ENCODE measurements around the gene OTX2.

Gene OTX2

DNA sequence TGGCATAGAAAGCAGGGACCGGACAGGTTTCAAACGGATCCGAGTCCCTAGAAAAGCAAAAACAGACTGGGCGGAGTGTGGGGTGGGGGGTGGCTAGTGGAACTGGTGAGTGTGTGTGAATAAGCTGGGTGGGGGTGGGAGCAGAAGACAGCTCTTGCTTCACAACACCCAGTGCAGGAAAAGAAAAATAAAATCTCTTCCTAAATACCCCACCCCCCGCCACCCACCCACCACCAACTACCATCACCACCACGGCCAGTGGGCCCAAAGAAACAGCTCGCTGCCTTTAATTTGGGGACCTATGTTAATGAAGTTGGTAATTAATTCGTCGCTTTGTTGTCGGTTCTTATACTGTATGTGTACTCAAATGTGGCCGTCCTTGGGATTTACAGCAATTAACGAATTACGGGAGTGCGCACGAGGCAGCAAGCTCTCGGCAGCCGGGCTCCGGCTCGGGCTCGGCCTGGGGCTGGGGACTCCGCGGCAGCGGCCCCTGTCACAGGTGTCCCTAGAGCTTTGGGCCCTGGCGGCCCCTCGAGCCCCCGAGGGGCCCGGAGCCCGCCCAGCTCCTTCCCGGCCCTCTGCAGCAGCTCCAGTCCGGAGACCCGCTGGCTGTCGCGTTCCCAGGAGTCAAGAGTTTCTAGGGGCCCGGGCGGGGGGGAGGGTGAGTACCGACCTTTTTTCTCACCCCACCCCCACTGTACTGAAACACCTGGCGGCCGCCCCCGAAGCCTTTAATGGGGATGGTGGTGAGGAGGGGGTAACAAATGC, 1.5 kb upstream of the OTX2 start:
- DNase-seq: no peak

DNA sequence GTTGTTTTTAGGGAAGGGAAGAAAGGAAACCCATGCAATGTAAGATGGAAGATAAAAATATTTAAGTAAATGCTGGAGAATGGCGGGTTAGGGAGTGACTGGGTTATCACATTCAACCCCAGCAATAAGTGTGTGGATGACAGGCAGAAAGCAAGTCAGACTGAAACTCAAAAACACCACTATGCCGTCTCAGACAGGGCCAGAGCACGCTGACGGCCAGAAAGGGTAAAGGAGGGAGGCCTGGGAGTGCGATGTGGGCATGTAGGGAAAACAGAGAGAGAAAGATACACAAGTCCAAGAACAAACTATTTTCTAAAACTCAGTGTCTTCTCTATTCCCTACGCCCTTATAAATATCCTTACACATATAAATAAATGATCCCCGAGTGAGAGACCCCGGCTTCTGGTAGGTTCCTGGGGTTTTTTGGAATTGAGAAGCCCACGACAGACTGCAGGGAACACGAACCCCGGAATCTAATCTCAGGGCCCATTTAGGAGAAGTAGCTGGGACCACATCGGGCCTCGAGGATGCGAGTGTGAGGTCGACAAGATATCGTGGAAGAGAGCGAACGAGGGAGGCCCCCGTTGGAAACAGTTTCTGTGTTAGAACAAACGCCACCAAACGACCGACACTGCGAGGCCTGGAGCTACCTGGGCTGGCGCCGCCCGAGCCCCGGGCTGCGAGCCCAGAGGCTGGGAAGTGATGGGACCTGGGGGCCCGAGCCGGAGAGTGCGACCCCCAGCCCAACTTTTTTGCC, 735 bp upstream of the OTX2 start:
- no peak for DNase-seq

DNA sequence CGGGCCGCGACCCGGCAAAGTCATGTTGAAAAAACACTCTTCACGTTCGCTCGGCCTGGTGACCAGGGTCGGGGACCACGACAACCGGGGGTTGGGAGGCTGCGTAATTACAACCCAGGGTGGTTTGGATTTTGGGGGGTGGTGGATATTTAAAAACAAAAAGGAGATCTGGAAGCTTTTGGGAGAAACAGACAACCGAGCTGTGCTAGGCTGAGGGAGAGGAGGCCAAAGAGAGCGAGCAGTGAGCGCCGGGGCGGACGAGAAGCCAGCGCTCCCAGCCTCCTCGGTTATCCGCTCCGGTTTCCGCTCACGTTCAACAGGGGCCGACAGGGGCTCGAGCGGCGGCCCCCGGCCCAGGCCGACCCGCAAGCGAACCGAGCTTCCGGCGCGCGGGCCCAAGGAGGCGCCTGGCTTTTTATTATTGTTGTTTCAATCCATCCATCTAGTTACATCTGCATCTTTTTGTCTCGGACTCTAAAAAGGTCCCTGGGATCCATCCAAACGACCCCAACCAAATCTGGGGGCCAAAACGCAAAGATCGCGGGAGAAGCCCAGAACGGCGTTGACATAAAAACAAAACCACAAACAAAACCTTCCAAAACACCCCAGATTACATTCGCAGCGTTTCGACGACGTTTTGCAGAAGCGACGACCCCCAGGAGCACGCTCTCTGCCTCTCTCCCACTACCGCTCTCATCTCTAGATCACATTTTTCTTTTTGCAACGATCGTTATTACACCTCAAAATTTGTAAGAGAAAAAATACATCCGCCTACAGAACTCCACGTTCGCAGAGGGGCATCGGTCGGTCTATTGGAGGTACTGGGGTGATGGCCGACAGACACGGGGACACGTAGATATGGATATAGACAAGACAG, 771 bp downstream of the OTX2 start:
- DNase-seq: no peak

DNA sequence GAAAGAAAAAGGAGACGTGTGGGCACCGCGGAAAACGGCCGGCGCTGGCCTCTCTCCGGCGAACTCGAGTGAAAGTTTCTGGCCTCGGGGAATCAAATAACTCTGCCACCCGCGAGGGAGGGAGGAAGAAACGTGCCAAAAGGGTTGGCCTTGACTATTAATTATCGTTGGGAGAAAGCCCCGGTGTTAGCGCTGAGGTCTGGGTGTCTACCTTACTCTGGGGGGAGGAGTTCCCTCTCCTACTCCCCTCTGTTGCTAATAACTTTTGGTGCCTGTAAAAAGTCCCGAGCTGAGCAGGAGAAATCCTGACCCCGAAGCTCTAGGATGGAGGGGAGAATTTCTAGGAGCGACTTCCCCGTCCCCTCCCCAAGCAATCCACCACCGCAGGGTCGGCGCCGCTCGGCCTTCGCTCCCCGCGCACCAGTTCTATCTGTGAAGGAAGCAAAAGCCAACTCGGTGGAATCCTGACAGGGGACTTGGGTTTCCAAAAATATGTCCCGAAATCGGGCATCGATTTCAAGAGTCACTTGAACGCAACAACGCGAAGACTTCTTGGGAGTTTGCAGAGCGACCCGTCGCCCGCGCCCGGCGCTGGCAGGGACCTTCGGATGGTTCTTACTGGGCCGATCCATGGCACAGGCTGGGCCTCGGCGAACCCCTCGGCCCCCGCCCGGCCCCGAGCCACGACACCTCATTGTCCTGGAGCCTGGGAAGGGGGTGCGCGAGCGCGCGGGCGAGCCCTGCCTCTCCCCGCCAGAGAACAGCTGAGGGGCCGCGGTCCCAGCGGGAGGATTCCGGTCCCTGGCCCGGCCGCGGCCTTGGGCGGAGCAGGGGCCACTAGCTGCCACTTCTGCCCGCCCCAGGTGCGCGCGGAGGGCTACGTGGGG, 1.7 kb downstream of the OTX2 start:
- DNase-seq: no peak

DNA sequence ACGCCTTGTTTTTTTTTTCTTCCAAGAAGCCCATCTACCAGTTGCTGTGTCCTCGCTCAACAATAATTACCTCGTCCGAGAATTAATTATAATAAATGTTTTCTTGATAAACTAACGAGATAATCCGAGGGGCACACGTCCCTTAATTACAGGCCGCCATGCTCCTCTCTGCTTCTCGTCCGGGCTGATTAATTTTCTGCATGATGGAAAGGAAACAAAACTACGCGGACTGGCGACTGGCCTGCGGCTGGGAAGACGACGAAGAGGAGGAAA, 2.2 kb downstream of the OTX2 start:
- DNase-seq: no peak

DNA sequence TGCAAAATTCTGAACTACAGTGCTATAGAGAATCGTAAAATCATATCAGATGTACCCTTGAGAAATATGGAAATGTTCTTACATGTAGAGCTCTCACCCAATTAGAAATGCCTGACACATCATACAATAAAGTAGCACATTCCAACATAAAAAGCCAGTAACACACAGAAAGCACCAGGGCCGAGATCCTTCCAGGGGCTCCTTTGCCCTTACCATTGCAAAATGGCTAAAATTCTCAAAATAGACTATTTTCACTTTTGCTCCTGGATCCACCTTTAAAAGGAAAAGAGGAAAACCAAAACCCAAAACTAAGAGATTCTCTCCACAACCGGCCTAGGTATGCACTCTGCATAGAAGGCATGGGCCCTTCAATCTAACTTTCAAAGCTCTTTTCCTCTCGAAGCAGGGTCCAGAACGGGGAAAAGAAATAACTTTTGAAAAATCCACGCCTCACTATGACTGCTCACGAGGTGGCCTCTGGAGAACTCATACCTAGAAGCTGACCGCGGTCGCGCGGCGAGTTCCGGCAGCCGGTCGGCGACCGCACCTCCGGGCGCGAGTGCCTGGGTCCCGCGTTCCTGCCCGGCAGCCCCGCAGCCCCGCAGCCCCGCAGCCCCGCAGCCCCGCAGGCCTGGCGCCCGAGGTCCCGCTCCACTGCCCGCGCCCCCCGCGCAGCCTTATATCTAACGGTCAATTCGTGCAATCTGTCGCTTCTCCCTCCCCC, 2.7 kb downstream of the OTX2 start:
- DNase-seq: no peak

DNA sequence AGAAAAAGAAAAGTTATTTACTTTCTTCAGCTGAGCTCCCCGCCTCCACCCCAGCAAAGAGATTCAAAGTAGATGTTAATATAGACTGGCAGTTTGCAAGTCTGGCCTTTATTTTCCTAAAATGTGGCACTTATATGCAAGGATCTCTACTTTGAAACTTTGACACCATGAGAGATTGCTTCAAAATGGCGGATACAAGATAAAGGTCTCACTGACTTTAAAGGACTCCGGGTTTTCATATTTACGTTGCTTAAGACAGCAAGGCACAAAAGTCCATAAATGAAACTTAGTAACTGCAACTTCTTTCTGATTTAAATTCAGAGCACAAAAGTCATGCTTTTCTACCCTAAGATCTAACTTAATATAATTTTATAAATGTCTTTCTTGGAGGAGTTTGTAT, 3.5 kb downstream of the OTX2 start:
- no peak for DNase-seq

DNA sequence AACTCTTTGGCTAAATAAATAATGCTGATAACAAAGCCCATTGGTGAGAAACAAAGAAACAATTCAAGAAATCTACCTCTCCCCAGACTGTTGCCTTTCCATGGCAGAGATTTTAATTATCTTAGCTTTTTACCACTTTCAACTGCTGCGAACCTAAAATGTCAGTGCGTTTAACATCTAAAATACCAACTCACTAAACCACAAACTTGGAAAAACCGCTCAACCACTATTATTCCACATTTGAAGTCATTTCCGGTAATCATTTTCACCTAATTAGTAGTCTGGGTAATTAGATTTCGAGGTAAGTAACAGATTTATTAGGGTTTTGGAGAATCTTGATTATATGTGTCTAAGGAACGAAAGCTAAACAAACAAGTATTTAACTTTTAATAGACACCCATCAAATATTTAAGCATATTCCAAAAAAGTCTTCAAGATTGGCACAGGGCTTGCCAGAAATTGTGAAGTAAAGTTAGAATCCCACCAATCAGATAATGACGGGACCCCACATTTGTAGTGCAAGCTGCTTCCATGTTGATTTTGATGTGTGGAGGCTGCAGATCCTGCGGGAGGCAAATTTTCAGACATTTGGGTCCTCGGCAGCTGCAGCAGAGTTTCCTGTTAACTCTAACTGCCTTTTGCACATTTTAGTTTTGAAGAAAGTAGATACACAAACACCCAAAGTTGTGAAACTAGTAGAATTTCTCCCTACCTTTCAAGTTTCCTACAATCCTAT, 4.1 kb downstream of the OTX2 start:
- DNase-seq: no peak

DNA sequence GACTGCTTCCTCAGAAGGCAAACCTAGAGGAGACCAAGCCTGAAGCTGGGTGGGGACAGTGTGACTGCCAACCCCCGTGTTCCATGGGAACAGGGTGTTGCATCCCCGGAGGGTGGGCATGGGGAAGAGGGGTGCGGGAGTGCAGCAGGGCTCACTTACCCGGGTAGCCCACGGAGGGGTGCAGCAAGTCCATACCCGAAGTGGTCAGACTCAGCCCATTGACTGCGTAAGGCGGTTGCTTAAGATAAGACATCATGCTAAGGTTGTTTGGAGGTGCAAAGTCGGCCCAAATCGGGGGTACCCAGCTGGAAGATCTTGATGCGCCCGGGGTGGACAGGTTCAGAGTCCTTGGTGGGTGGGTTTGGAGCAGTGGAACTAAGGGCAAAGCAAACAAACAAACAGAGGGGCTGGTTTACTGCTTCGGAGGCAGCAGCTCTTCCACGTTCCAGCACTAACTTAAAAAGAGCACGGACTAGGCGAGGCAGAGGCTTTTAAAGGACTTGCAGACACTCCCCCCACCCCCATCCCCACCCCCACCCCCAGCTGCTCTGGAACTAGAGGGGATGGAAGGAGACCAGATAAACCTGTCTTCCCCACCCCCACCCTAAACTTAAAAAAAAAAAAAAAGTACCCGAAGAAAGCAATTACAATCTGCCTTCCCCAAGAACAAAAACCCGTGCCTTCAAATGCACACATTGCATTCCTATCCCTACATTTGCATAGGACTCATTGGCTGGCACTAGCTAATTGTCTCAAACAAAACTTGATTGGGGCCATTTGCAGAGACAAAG, 4.9 kb downstream of the OTX2 start:
- no peak for DNase-seq

DNA sequence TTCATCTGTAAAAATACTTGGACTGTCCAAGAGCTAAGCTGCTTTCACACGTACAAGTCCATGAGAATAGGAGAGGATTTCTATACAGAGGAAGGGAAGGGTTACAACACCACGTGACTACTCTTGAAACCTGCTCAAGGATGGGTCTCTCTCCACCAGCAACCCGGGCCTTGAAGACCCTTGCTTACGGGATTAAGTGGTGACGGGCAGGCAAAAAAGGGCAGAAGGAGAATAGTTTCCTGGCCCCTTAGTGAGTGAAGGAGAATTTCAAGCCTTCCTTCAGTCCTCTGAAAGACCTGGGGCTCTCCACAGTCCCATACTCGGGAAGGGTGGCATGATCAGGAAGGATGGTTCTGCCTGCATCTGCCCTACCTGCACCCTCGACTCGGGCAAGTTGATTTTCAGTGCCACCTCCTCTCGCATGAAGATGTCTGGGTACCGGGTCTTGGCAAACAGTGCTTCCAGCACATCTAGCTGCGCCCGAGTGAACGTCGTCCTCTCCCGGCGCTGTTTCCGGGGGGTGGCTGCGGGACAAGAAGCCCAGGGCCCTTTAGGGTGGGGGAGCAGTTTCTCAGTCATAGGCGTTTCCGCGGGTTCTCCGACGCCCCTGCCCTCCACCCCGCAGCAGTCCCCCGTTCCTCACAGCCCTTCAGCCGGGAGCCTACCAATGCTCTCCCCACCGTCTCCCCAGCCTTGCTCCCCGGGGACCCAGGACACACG, 6.3 kb downstream of the OTX2 start:
- no peak for DNase-seq

DNA sequence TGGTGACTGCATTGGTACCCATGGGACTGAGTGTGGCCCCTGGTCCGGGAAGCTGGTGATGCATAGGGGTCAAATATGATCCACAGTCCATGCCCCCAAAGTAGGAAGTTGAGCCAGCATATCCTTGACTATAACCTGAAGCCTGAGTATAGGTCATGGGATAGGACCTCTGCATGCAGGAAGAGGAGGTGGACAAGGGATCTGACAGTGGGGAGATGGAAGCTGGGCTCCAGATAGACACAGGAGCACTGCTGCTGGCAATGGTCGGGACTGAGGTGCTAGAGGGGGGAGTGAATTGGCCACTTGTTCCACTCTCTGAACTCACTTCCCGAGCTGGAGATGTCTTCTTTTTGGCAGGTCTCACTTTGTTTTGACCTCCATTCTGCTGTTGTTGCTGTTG, 8.4 kb downstream of the OTX2 start:
- no peak for DNase-seq

DNA sequence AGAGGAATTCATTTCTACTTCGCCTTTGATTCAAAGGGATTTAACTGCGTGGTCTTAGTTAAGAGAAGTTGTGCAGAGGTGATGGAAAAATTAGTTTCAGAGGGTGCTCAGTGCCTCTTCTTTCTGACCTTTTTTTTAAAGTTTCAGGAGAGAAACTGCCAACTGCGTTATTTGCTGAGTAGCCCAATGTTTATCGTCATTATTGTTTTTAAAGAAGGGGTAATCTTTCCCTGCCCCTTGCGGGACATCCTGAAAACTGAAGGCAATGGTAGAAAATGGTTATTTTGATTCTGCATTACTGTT, 11.0 kb downstream of the OTX2 start:
- DNase-seq: no peak

DNA sequence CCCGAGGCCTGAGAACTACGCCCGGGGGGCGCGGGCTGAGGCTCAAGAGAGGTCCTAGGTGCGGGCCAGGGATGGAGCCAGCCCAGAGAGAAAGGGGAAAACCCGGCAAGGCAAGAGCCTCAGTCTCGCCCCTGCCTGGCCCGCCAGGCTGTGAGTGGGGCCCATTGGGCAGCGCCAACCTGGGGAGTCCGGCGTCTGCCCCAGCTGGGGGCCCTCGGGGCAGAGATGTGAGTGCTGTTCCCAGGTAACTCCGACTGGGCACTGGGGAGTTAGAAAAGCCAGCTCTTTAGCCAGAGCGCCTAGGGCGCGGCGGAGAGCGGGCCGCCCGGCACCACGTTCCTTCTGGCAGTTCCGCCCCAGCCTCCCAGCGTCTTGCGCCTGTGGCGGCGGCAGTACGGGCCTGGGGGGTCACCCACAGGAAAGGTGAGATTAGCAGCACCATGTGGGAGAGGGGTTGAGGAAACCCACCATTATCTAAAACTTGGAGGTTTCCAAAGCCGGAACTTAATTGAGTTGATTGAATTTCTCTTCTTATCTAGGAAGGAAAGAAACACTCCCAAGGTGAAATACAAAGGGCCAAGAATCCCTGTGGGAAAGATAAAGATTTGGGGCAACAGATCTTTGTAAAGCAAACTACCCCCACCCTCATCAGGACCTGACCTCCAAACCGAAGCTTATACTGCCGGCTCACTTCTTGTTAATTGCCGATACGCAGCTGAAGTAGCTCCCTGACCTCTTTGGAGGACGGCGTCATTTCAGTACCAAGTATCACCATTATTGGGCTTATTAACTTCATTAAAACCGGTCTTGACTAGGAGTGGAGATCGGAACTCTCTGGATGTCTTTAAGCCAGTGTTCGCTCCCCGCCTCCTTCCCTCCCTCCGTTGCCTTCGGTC, 11.6 kb downstream of the OTX2 start:
- no peak for DNase-seq

DNA sequence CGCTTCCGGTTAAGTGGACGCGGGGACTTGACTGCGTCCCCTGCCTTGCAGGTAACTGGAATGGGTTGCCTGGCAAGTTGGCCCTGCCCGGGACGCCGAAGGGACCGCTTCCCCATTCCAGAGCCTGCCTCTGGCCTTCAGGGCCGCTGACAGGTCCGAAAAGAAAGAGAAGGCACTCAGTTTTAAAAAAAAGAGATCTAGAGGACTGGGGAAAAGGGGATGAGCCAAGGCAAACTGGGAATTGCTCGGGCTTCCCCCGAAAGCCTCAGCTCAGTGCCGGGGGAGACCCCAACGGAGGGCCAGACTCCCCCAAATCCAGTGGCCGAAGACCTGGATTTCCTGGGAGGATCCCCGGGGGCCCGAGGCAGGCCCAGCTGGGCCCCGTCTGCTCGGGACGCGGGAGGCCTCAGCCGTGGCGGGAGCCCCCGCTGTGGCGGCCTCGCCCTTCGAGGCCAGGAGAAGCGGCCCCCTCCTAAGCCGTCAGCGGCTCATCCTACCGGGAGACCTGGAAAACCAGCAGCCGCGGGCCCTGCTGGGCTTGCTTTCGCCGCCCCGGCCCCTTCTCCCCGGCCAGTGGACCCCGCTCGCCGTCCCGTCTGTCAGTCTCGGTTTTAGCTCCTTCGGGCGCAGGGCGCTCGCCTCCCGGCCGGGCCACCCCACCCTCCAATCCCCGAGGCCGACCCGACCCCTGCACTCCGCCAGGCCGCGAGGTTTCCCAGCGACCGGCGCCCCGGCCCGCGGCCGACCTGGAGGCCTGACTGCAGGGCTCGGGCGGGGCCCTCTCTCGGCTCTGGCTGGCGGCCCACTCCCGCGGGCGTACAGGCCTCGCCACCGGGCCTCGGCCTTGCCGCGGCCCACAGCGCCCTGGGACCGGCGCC, 12.5 kb downstream of the OTX2 start:
- DNase-seq: no peak

DNA sequence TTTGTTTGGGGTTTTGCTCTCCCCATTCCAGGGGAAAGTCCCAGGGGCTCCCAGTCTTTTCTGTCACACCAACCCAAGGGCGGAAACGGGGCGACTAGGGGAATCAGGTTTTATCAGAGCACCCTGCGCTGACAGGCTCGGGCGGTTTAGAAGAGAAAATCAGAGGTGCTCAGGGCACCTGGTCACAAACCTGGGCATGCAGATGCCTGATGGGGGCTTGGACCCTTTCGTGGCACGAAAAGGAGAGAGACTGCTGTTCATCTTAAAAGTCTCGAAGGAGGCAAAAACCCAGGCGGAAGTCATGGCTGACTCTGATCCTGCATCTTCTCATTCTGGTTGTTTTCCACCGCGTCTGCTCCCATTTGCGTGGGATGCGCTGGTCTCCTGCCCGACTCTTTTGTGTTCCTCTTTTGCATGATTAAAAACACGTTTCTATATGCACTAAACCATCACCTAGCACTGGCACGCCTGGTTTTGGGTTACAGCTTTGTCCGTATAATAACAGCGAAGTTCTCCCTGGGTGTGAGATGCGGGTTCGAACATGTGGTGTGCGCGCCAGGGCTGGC, 13.2 kb downstream of the OTX2 start:
- no peak for DNase-seq

DNA sequence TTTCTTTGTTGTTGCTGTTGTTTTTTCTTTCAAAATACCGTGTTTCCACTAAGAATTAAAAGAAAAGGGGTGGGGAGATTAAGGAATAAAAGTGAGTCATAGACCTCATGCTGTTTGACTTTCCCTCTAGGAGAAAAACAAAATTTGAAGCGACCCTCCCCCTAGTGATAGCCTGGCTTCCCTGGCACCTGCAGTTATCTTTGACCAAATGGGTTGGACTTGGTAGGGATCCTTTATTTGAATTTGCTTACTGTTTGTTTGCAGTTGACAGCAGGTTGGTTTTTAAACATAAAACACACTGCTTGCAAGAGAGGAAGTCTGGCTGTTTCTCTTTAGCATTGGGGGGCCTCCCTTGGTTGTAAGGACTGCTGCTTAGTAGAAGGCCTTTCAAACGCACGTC, 14.0 kb downstream of the OTX2 start:
- no peak for DNase-seq

DNA sequence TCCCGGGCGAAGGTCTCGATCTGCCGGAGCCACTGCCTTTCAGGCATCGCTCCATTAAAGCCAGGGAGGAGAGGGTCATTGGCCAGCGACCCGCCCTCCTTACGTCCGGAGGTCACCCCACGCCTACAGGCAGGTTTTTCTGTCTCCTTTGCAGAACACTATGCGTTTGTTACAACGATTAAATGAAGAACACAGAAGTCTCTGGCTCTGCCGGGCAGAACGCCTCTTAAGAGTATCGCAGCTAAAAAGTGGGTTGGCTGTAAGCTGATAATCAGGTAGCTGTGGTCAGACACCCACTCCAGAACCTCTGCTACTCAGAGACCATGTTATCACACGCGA, 15.0 kb downstream of the OTX2 start:
- no peak for DNase-seq

Measured in midbrain (tissue), 1 donor.